GM19397 (cell line): ENCODE data around the gene BNC2.

Experiments used
- ATAC-seq: cut with Tn5 transposase; IDR thresholded peaks from one replicate; pipeline ENCODE4 v1.9.1; 2021; ENCODE audit warnings: mild to moderate bottlenecking, moderate library complexity; ENCODE audit not compliant: unreplicated experiment

Gene BNC2

DNA sequence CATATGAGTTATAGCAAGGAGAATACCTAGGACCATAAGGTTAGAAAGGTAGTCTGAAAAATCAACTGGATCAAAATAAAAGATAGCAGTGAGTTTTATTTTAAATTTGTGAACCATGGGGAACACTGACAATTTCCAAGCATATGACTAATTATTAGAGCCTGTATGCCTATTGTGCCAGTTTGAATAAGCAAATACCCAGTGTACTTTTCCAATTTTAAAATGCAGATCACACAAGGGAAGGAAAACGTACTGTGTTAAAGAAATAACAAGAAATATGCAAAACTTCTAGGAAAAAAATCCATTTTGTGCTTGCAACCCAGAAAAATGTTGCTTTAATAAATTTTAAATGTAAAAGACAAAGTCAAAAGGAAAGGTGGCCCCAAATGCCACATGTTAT lies 257.4 kb downstream of the BNC2 start:
- no peak for ATAC-seq

- ATAC-seq = no peak
Measured at GRCh38 chr9:16612627-16613026, 257.8 kb downstream of the BNC2 start.

- ATAC-seq = no peak
Measured at GRCh38 chr9:16611983-16612382, 258.5 kb downstream of the BNC2 start.

DNA sequence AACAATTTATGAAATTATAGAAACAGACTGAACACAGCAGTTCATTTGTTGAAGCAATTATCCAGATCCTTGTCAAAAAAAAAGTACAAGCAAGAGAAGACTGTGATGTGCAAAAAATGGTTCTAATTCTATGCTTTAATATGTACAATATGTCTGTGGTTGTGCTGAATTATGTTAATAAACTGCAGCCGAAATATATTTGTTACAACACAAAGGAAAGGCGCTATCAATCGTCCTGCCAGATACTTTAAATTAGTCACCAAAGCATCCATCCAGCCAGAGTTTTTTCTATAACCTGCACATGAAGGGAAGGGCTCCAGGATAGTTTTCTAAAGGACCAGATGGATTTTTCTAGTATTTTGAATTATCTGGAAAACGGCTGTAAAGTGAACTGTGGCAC lies 259.5 kb downstream of the BNC2 start:
- no peak for ATAC-seq

- ATAC-seq = no peak
Measured at GRCh38 chr9:16610538-16610937, 259.9 kb downstream of the BNC2 start.

DNA sequence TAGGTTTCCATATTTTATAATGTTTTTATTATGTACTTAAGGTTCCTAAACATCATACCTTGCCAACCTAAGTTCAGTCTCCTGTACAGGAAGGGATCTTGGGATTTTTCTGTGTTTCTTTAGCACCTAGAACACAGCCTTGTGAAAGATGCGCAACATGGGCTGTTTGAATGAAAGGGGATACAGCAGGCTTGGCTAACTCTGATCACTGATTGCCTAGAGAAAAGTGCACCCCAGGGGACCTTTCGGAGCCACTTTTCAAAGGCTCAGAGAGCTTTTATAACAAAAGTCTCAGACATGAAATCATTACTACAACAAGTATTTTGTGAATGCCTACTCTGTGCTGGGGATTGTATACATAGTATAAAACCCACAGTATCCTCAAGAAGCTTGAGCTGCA lies 261.6 kb downstream of the BNC2 start:
- no peak for ATAC-seq

GRCh38 chr9:16602494-16602893 lies 268.0 kb downstream of the BNC2 start:
- no peak for ATAC-seq

GRCh38 chr9:16601991-16602390 lies 268.5 kb downstream of the BNC2 start:
- ATAC-seq = no peak

- no peak for ATAC-seq
Measured at GRCh38 chr9:16598316-16598715, 272.2 kb downstream of the BNC2 start.

GRCh38 chr9:16597136-16597535 lies 273.3 kb downstream of the BNC2 start:
- no peak for ATAC-seq

DNA sequence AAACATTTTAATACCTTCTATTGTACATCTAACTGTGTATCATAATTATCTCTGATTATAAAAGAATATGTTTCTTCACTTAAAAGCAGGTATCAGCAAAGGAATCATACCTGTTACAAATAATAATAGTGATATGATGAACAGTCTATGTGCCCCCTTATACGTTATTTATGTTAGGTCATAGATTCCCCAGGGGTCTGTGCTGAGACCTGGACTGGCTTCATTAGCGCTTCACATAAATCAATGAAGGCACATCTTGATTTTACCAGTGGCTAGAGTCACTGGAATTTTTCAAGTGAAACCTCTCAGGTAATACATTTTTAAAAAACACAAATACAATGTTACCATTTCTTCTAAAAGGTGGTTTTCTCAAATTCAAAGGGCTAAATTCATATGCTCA lies 275.2 kb downstream of the BNC2 start:
- ATAC-seq = no peak

- no peak for ATAC-seq
Measured at GRCh38 chr9:16594787-16595186, 275.7 kb downstream of the BNC2 start.

DNA sequence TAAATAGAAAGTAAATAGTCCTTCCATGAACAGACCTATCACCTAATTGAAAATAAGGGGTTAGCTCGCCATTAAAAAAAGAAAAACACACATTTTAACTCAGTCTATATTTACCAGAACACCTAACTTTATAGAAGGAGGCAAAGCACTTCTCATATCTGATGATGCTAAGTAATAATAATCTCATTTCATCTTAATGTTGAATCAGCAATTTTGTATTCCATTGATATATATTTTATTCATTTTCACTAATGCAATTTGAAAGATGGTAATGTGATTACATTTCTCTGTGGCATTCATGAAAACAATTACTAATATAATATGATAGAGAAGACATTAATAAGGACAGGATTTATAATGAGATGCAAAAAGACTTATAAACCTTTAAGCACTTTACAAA lies 276.7 kb downstream of the BNC2 start:
- no peak for ATAC-seq

GRCh38 chr9:16591092-16591491 lies 279.4 kb downstream of the BNC2 start:
- no peak for ATAC-seq

- no peak for ATAC-seq
Measured at GRCh38 chr9:16585591-16585990, 284.9 kb downstream of the BNC2 start.

DNA sequence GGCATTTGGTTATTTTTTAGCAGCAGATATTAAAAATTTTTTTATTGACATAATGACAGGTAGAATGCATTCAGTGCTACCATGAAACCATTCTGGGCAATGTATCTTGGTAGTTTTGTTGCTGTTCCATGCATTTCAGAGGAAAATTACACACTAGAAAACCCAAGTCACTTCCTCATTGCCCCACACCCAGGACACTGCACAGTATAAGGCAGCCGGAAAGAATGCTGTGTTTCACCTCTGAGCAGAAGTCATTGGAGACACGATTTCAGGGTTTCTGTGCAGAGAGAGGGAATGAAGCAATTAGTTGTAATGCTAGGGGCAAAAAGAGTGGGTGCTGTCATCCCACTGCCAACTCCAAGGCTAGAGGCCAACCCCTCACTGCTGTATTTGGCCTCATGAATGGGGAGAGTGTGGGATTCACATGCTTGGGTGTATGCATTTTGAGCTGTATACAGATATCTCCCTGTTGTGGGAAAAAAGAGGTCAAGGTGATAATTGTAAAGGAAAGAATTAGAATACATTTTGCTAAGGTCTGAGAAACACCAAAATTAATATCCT lies 290.5 kb downstream of the BNC2 start:
- no peak for ATAC-seq

GRCh38 chr9:16575986-16576245 lies 294.6 kb downstream of the BNC2 start:
- no peak for ATAC-seq

DNA sequence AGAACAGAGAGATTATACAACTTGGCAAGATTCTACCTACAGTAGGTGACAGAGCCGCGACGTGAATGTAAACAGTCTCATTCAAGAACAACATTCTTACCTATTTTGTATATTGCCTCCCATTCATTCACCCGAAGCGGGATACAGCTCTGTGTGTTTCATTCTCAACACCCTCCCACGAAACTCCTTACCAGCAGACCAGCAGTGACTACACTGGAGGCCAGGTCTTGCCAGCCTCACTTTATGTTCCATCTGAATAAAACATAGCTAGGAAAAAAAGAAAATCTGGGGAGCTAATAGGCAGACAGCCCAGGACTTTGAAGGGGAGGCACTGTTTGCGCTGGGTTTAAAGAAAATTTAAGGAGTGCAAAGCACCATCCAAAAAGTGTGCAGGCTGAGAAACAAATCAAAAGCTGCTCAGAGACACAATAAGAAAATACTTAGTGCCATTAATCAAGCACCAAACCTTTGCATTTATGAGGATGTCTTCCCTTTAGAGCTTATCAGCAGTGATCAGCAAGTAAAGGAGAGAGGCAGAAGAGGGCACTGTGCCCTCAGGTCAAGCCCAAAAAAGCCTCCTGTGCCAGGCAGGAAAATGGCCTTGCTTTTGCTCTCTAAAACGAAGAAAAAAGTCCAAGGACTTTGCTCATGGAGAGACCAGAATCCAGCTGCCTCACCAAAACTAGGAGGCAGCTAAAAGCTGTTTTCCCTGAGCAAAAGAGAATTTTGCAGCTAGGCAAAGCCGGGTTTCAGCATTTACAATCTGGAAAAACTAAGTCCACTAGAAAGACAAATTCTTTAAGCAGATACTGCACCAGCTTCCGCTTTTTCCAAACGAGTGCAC lies 295.1 kb downstream of the BNC2 start:
- ATAC-seq = no peak

GRCh38 chr9:16572005-16572734 lies 298.3 kb downstream of the BNC2 start:
- no peak for ATAC-seq

DNA sequence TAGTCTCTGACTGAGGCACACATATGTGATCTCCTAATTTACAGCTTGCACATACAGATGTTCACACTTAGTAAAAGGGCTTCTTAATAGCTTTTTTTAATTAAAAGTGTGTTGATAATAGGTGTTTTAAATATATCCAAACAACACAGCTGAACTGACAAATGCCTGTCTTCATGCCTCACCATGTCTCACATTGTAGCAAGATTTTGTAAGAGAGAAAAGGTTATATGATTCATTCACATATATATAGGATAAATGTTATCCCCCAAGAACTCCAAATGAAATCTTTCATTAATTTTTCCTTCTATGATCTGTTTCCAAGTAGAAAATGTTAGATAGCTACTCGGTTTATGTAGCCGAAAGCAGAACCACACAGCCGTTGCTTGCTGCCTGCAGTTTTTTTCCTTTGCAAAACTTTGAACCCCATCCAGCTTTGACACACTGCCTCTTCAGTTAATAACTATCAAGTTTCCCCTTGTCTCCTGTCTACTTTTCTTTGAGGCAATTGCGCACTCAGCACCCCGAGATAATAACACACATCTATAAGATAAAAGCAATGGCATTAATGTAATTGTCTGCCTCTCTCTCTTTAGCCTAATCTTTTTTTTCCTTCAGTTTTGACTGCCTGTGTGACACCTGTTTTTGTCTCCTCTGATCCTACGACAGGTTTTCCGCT lies 299.2 kb downstream of the BNC2 start:
- ATAC-seq = no peak

DNA sequence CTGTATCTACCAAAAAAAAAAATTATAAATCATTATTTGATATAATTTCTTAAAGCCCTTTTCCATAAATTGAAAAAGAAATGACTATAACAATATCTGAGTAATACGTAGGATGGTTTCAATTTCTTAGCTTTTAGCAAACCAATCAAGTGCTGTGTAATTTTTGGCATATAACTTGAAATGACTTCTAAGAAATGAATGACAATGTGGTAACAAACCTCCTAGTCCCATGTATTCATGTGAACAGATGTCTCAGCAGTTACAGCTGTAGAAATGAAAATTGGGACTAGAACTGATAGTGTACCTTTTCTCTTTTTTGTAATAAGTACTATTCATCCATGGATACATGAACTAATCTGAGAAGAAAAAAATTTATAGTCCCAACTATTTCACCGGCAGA lies 307.0 kb downstream of the BNC2 start:
- ATAC-seq = no peak

DNA sequence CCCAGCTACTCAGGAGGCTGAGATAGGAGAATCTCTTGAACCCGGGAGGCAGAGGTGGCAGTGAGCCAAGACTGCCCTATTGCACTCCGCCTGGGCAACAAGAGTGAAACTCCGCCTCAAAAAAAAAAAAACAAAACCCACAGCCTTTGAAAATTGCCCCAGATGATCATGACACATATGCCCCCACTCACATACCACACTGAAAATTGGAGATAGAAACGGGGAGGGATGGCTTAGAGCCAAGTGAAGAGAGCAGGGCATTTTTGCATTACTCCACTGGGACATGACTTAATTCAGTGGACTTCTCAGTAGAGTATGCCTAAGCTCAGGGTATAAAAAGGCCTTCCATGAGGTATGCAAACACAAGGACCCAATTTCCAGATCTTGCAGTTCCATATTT lies 309.3 kb downstream of the BNC2 start:
- ATAC-seq = no peak
